GM12892 (cell line): ENCODE results near the gene GPR34.

Experiments used
- POLR2A ChIP-seq: IDR thresholded peaks from 2 replicates; pipeline ENCODE4 v1.6.1; 2011; ENCODE audit warnings: low read depth, low read length, control low read depth
- POLR2AphosphoS5 ChIP-seq: IDR thresholded peaks from 2 replicates; pipeline ENCODE4 v1.6.1; 2011; ENCODE audit warnings: low read depth, low read length, control low read depth

- TF ChIP-seq POLR2AphosphoS5 (no peak), POLR2A (no peak)
These were observed 4.3 kb downstream of the GPR34 start for GRCh38 chrX:41693024-41693423.
